GM04504 (cell line): Measurements from ENCODE around the gene BANK1.
A peak's percentile ranks its signal among the peaks of the same experiment; 100 is the strongest.

Source experiments
- DNase-seq: peaks from one replicate; pipeline ENCODE4 v3.0.0-alpha.2; 2012; ENCODE audit warnings: low read depth

Gene BANK1

GRCh38 chr4:101958547-101958946, 168.0 kb downstream of the BANK1 start:
- no peak for DNase-seq

GRCh38 chr4:101960431-101960830, 169.9 kb downstream of the BANK1 start:
- DNase-seq = no peak

- no peak for DNase-seq
These were observed 170.6 kb downstream of the BANK1 start for GRCh38 chr4:101961144-101961543.

GRCh38 chr4:101967697-101968346, 177.3 kb downstream of the BANK1 start:
- DNase-seq = no peak

GRCh38 chr4:101968364-101968763, 177.8 kb downstream of the BANK1 start:
- DNase-seq = no peak

GRCh38 chr4:101969965-101970364, 179.4 kb downstream of the BANK1 start:
- no peak for DNase-seq

- DNase-seq = no peak
These were observed 180.1 kb downstream of the BANK1 start for GRCh38 chr4:101970547-101971155.

GRCh38 chr4:101972791-101973190, 182.3 kb downstream of the BANK1 start:
- DNase-seq = no peak

- no peak for DNase-seq
These were observed 182.8 kb downstream of the BANK1 start for GRCh38 chr4:101973361-101973760.

GRCh38 chr4:101977076-101977475, 186.5 kb downstream of the BANK1 start:
- DNase-seq = peak; percentile 96

GRCh38 chr4:101981756-101982155, 191.2 kb downstream of the BANK1 start:
- no peak for DNase-seq

- DNase-seq = no peak
These were observed 193.3 kb downstream of the BANK1 start for GRCh38 chr4:101983835-101984234.

- DNase-seq = no peak
These were observed 197.2 kb downstream of the BANK1 start for GRCh38 chr4:101987623-101988243.

- no peak for DNase-seq
These were observed 199.0 kb downstream of the BANK1 start for GRCh38 chr4:101989551-101989950.

- DNase-seq = no peak
These were observed 201.9 kb downstream of the BANK1 start for GRCh38 chr4:101992446-101992845.

GRCh38 chr4:101993002-101993841, 202.7 kb downstream of the BANK1 start:
- DNase-seq = no peak

GRCh38 chr4:101993842-101994775, 203.6 kb downstream of the BANK1 start:
- DNase-seq = no peak

GRCh38 chr4:102007959-102008425, 217.5 kb downstream of the BANK1 start:
- peak; percentile 12 for DNase-seq

GRCh38 chr4:102008711-102009110, 218.2 kb downstream of the BANK1 start:
- no peak for DNase-seq

- no peak for DNase-seq
These were observed 231.8 kb downstream of the BANK1 start for GRCh38 chr4:102022343-102022742.

GRCh38 chr4:102027961-102028360, 237.4 kb downstream of the BANK1 start:
- DNase-seq = no peak
